Measurements from ENCODE around the gene ALKBH6. TPM values are rescaled to one million over a fixed set of nuclear protein-coding genes. Genes with fewer than 3 reads are reported as not detected.
A peak's percentile ranks its signal among the peaks of the same experiment; 100 is the strongest.

Gene ALKBH6
- total RNA-seq, 3 donors from 2014 or later (not counting 1 experiment from before 2014, with no cell fraction given), result 39.0 to 57.3 (median 48.1) TPM

- Mint-ChIP-seq H3K27me3 (ENCODE audit: low read depth in 2 of 2) (peaks cover 11 to 28% of the 10 kb centered on the region in 2 donors), H3K27ac (no peak overlapping the region), H3K4me1 (no peaks in the 10 kb centered on the region), H3K4me3 (no peak overlapping the region), H3K9me3 (no peaks in the 10 kb centered on the region), H3K36me3 (no peaks in the 10 kb centered on the region)
- Histone ChIP-seq H3K4me3 (ENCODE audit: low read length) (no peak overlapping the region), H3K27ac (ENCODE audit: low read length) (no peak overlapping the region), H3K9me3 (ENCODE audit: control insufficient read depth, insufficient read depth, low read length) (no peaks in the 10 kb centered on the region), H3K4me1 (ENCODE audit: control insufficient read depth, insufficient read depth, low read length) (no peaks in the 10 kb centered on the region), H3K36me3 (ENCODE audit: control insufficient read depth, insufficient read depth, low read length) (no peaks in the 10 kb centered on the region), H3K27me3 (ENCODE audit: control insufficient read depth, insufficient read depth, low read length) (no peaks in the 10 kb centered on the region)
- no peak for TF ChIP-seq CTCF (IDR thresholded peaks at IDR 0.05)
- intact Hi-C loops (cut with micrococcal nuclease), result no loop called here
- 57% methylated on average over 5 of the region's 5 CpGs for WGBS (ENCODE audit: insufficient coverage)
- DNase-seq, result no peak
- no peak for ATAC-seq
Measured at GRCh38 chr19:35978271-35978670, 35.7 kb downstream of the ALKBH6 start.

GRCh38 chr19:35977446-35978222, 36.4 kb downstream of the ALKBH6 start:
- Mint-ChIP-seq H3K27me3 (ENCODE audit: low read depth in 2 of 2) (peaks cover 15 to 28% of the 10 kb centered on the region in 2 donors), H3K27ac (no peak overlapping the region), H3K9me3 (no peaks in the 10 kb centered on the region), H3K4me1 (no peaks in the 10 kb centered on the region), H3K4me3 (no peak overlapping the region), H3K36me3 (no peaks in the 10 kb centered on the region)
- Histone ChIP-seq H3K9me3 (ENCODE audit: control insufficient read depth, insufficient read depth, low read length) (no peaks in the 10 kb centered on the region), H3K27me3 (ENCODE audit: control insufficient read depth, insufficient read depth, low read length) (no peaks in the 10 kb centered on the region), H3K36me3 (ENCODE audit: control insufficient read depth, insufficient read depth, low read length) (no peaks in the 10 kb centered on the region), H3K4me1 (ENCODE audit: control insufficient read depth, insufficient read depth, low read length) (no peaks in the 10 kb centered on the region), H3K4me3 (ENCODE audit: low read length) (no peak overlapping the region), H3K27ac (ENCODE audit: low read length) (no peak overlapping the region)
- peak in 1 of 2 donors; percentile 34 for DNase-seq
- 58% methylated on average over 14 of the region's 14 CpGs for WGBS (ENCODE audit: insufficient coverage)
- no peak for TF ChIP-seq CTCF (IDR thresholded peaks at IDR 0.05)
- intact Hi-C loops (cut with micrococcal nuclease), result no loop called here
- ATAC-seq, result peak in 1 of 3 donors; percentile 55

GRCh38 chr19:35975608-35976214, 38.3 kb downstream of the ALKBH6 start:
- intact Hi-C loops (cut with micrococcal nuclease), result no loop called here
- no peak overlapping the region for H3K4me3 ChIP-seq (ENCODE audit: low read length)
- no peak for TF ChIP-seq CTCF (IDR thresholded peaks at IDR 0.05)
- peaks cover 12 to 20% of the 10 kb centered on the region in 2 donors for H3K27me3 Mint-ChIP-seq (ENCODE audit: low read depth in 2 of 2)
- DNase-seq (peak in 1 of 2 donors; percentile 55), ATAC-seq (peak in 2 of 3 donors; percentile 46 to 63)
- no peaks in the 10 kb centered on the region for H3K27me3 ChIP-seq (ENCODE audit: control insufficient read depth, insufficient read depth, low read length)
- H3K9me3 ChIP-seq (ENCODE audit: control insufficient read depth, insufficient read depth, low read length), result no peaks in the 10 kb centered on the region
- H3K36me3 ChIP-seq (ENCODE audit: control insufficient read depth, insufficient read depth, low read length), result no peaks in the 10 kb centered on the region
- H3K27ac Mint-ChIP-seq, result no peak overlapping the region
- H3K36me3 Mint-ChIP-seq, result no peaks in the 10 kb centered on the region
- 36% methylated on average over 4 of the region's 5 CpGs for WGBS (ENCODE audit: insufficient coverage)
- no peaks in the 10 kb centered on the region for H3K9me3 Mint-ChIP-seq
- H3K4me1 ChIP-seq (ENCODE audit: control insufficient read depth, insufficient read depth, low read length), result no peaks in the 10 kb centered on the region
- no peaks in the 10 kb centered on the region for H3K4me1 Mint-ChIP-seq
- no peak overlapping the region for H3K4me3 Mint-ChIP-seq
- H3K27ac ChIP-seq (ENCODE audit: low read length), result no peak overlapping the region

All from natural killer cell (primary cell).